ENCODE results near the gene PDZRN3.

PDZRN3 gene

DNA sequence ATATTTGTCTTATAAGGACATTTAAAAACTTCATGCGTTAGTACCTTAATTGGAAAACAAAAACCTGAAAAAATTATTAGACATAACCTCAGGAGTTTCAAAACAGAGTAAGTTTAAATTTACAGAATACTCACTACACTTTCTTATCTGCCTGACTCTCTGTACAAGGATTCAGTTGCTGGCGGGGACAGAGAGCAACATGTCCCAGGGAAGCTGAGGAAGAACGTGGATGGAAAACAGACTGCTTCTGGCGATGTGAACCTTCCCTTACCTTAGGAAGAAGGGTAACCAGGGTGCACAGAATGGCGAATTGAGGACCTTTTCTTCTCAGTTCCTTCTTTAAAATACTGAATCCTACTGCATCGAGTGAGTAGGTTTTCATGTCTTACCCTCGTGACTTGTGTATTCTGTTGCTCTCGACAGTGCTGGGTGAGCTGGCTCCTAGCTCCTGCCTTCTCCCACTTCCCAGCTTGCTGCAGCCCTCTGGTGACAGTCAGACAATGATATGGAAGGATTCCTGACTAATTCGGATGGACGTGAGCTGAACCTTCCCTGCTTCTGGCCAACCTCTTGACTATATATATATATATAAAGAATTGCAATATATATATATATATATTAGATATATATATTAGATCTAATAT, 178.2 kb downstream of the PDZRN3 start:
- TF ChIP-seq GABPA (IDR thresholded peaks at IDR 0.05; ENCODE audit: low read depth) (no peak), POLR2AphosphoS5 (IDR thresholded peaks at IDR 0.05; ENCODE audit: low read depth) (no peak), SPI1 (IDR thresholded peaks at IDR 0.05; ENCODE audit: borderline replicate concordance, low read depth) (no peak)
- TF ChIP-seq, protein P1, sequence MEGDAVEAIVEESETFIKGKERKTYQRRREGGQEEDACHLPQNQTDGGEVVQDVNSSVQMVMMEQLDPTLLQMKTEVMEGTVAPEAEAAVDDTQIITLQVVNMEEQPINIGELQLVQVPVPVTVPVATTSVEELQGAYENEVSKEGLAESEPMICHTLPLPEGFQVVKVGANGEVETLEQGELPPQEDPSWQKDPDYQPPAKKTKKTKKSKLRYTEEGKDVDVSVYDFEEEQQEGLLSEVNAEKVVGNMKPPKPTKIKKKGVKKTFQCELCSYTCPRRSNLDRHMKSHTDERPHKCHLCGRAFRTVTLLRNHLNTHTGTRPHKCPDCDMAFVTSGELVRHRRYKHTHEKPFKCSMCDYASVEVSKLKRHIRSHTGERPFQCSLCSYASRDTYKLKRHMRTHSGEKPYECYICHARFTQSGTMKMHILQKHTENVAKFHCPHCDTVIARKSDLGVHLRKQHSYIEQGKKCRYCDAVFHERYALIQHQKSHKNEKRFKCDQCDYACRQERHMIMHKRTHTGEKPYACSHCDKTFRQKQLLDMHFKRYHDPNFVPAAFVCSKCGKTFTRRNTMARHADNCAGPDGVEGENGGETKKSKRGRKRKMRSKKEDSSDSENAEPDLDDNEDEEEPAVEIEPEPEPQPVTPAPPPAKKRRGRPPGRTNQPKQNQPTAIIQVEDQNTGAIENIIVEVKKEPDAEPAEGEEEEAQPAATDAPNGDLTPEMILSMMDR (IDR thresholded peaks at IDR 0.05; ENCODE audit: insufficient read depth, low read length): no peak
- TF ChIP-seq, protein P2, sequence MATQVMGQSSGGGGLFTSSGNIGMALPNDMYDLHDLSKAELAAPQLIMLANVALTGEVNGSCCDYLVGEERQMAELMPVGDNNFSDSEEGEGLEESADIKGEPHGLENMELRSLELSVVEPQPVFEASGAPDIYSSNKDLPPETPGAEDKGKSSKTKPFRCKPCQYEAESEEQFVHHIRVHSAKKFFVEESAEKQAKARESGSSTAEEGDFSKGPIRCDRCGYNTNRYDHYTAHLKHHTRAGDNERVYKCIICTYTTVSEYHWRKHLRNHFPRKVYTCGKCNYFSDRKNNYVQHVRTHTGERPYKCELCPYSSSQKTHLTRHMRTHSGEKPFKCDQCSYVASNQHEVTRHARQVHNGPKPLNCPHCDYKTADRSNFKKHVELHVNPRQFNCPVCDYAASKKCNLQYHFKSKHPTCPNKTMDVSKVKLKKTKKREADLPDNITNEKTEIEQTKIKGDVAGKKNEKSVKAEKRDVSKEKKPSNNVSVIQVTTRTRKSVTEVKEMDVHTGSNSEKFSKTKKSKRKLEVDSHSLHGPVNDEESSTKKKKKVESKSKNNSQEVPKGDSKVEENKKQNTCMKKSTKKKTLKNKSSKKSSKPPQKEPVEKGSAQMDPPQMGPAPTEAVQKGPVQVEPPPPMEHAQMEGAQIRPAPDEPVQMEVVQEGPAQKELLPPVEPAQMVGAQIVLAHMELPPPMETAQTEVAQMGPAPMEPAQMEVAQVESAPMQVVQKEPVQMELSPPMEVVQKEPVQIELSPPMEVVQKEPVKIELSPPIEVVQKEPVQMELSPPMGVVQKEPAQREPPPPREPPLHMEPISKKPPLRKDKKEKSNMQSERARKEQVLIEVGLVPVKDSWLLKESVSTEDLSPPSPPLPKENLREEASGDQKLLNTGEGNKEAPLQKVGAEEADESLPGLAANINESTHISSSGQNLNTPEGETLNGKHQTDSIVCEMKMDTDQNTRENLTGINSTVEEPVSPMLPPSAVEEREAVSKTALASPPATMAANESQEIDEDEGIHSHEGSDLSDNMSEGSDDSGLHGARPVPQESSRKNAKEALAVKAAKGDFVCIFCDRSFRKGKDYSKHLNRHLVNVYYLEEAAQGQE (IDR thresholded peaks at IDR 0.05; ENCODE audit: insufficient replicate concordance, low read depth): no peak
- H3K4me3 ChIP-seq (replicated peaks; ENCODE audit: insufficient read depth, low read length): no peak overlapping the region
- no peak overlapping the region for H3K27ac ChIP-seq (replicated peaks)
- DNase-seq (ENCODE audit: low read depth in 1 of 2, low spot score in 1 of 2): no peak
- H3K27me3 ChIP-seq (ENCODE audit: insufficient read depth, poor library complexity, severe bottlenecking): peaks cover 2% of the 10 kb centered on the region

DNA sequence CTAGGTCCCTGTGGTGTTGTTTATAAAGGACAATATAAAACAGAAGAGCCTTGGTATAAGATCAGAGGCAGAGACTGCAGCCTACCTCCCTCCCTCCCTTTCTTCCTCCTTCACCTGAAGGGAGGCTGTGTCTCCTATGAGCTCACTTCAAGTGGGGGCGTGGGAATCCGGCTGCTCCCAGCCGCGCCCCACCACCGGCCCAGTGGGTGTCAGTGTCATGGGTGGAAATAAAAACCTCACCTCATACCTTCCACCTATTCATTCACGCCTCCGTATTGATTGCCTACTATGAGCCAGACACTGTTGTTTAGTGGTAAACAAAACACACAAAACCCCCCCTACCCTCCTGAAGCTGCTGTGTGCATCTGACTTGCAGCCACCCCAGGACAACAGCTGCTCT, 181.9 kb downstream of the PDZRN3 start:
- Histone ChIP-seq H3K4me3 (replicated peaks; ENCODE audit: insufficient read depth, low read length) (no peak overlapping the region), H3K27ac (replicated peaks) (no peak overlapping the region), H3K27me3 (ENCODE audit: insufficient read depth, poor library complexity, severe bottlenecking) (peaks cover 2% of the 10 kb centered on the region)
- no peak for TF ChIP-seq GABPA (IDR thresholded peaks at IDR 0.05; ENCODE audit: low read depth)
- TF ChIP-seq POLR2AphosphoS5 (IDR thresholded peaks at IDR 0.05; ENCODE audit: low read depth): no peak
- TF ChIP-seq, protein P1 (IDR thresholded peaks at IDR 0.05; ENCODE audit: insufficient read depth, low read length): no peak
- TF ChIP-seq, protein P2 (IDR thresholded peaks at IDR 0.05; ENCODE audit: insufficient replicate concordance, low read depth): no peak
- TF ChIP-seq SPI1 (IDR thresholded peaks at IDR 0.05; ENCODE audit: borderline replicate concordance, low read depth): no peak
- no peak for DNase-seq (ENCODE audit: low read depth in 1 of 2, low spot score in 1 of 2)

DNA sequence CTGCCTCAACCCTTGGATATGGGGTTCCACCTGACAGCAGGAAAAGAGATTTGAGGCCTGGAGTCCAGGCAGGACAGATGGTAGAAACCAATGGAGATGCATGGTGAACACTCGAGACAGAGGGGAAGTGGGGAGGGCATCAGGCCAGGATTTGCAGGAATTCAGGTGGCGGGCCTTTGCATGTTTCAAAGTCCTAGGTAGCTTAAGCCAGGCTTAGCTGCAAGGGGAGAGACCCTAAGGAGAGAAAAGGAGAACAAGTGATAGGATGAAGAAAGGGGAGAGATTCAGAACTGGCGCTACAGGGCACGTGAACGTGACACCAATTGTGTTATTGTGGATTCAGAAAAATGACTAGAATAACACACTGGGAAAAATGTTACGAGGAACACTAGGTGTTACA, 182.6 kb downstream of the PDZRN3 start:
- TF ChIP-seq SPI1 (IDR thresholded peaks at IDR 0.05; ENCODE audit: borderline replicate concordance, low read depth) (no peak), POLR2AphosphoS5 (IDR thresholded peaks at IDR 0.05; ENCODE audit: low read depth) (no peak), GABPA (IDR thresholded peaks at IDR 0.05; ENCODE audit: low read depth) (no peak)
- TF ChIP-seq, protein P2 (IDR thresholded peaks at IDR 0.05; ENCODE audit: insufficient replicate concordance, low read depth): no peak
- TF ChIP-seq, protein P1 (IDR thresholded peaks at IDR 0.05; ENCODE audit: insufficient read depth, low read length): no peak
- Histone ChIP-seq H3K4me3 (replicated peaks; ENCODE audit: insufficient read depth, low read length) (no peak overlapping the region), H3K27ac (replicated peaks) (no peak overlapping the region), H3K27me3 (ENCODE audit: insufficient read depth, poor library complexity, severe bottlenecking) (peaks cover 2% of the 10 kb centered on the region)
- no peak for DNase-seq (ENCODE audit: low read depth in 1 of 2, low spot score in 1 of 2)
